C4-2B (cell line): Measurements from ENCODE around the gene EBLN2.

Source experiments
- ZFX ChIP-seq: fragments of 450-650 bp; IDR thresholded peaks from 2 replicates; pipeline ENCODE4 v1.6.1; 2017
- TF ChIP-seq, protein P1 (sequence below): fragments of 450-650 bp; conservative IDR thresholded peaks from 2 replicates; pipeline ENCODE4 v1.5.1; 2017; ENCODE audit warnings: mild to moderate bottlenecking

DNA sequence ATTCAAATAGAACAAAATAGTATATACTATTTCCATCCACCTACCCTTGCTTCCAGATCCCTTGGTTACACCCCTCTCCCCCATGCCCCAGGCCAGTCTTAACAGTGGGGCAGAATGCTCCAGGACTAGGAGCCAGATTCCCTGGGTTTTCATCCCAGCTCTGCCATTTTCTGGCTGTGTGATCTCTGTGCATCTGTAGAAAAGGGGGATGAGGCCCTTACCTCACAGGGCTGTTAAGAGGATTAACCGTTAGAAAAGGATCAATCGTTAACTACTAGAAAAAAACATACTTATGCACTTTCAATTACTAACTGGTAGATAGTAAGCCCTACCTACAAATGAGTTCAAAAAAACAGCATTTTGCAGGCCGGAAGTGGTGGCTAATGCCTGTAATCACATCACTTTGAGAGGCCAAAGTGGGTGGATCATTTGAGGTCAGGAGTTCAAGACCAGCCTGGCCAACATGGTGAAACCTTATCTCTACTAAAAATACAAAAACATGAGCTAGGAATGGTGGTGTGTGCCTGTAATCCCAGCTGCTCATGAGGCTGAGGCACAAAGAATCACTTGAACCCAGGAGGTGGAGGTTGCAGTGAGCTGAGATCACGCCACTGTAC is 11.7 kb downstream of the EBLN2 start:
- TF ChIP-seq, protein P1, sequence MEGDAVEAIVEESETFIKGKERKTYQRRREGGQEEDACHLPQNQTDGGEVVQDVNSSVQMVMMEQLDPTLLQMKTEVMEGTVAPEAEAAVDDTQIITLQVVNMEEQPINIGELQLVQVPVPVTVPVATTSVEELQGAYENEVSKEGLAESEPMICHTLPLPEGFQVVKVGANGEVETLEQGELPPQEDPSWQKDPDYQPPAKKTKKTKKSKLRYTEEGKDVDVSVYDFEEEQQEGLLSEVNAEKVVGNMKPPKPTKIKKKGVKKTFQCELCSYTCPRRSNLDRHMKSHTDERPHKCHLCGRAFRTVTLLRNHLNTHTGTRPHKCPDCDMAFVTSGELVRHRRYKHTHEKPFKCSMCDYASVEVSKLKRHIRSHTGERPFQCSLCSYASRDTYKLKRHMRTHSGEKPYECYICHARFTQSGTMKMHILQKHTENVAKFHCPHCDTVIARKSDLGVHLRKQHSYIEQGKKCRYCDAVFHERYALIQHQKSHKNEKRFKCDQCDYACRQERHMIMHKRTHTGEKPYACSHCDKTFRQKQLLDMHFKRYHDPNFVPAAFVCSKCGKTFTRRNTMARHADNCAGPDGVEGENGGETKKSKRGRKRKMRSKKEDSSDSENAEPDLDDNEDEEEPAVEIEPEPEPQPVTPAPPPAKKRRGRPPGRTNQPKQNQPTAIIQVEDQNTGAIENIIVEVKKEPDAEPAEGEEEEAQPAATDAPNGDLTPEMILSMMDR = no peak
- TF ChIP-seq ZFX = no peak
